Neuronal stem cell (in vitro differentiated cells): ENCODE measurements around the gene PTGES3L.
"Not testable (repeated sequence)": the region's sequence is repeated elsewhere in the genome, so short reads cannot be mapped to it uniquely, and the experiment has no call there.

Experiments
- DNase-seq: peaks from one replicate; pipeline ENCODE4 v3.0.0-alpha.2; 2013; ENCODE audit warnings: low spot score
- H2AFZ ChIP-seq: one replicate; pipeline ENCODE4 v1.6.1; 2013; ENCODE audit warnings: mild to moderate bottlenecking, low read length, inconsistent platforms
- H2AK5ac ChIP-seq: 2 replicates; pipeline ENCODE4 v1.6.1; 2013; ENCODE audit warnings: low read depth, mild to moderate bottlenecking, inconsistent platforms, low read length, moderate library complexity, mixed read lengths
- H2BK120ac ChIP-seq: 2 replicates; pipeline ENCODE4 v1.6.1; 2013; ENCODE audit warnings: low read depth, mild to moderate bottlenecking, inconsistent platforms, low read length, moderate library complexity, mixed read lengths
- H2BK12ac ChIP-seq: one replicate; pipeline ENCODE4 v1.6.1; 2013; ENCODE audit warnings: low read length, inconsistent platforms
- H2BK15ac ChIP-seq: 2 replicates; pipeline ENCODE4 v1.6.1; 2013; ENCODE audit warnings: mild to moderate bottlenecking, low read length, inconsistent platforms, mixed read lengths
- H2BK5ac ChIP-seq: one replicate; pipeline ENCODE4 v1.6.1; 2013; ENCODE audit warnings: inconsistent platforms, mild to moderate bottlenecking, low read length, moderate library complexity
- H3K14ac ChIP-seq: one replicate; pipeline ENCODE4 v1.6.1; 2013; ENCODE audit warnings: low read length, inconsistent platforms
- H3K18ac ChIP-seq: 2 replicates; pipeline ENCODE4 v1.6.1; 2013; ENCODE audit warnings: low read length, inconsistent platforms
- H3K23ac ChIP-seq: 2 replicates; pipeline ENCODE4 v1.6.1; 2013; ENCODE audit warnings: low read depth, mild to moderate bottlenecking, mixed read lengths, low read length, inconsistent platforms; ENCODE audit not compliant: poor library complexity
- H3K27ac ChIP-seq: replicated peaks from 3 replicates; pipeline ENCODE4 v1.5.1; 2013; ENCODE audit warnings: low read length, inconsistent platforms
- H3K27me3 ChIP-seq, 3 experiments: 2 replicates each; pipeline ENCODE4 v1.6.1; 2013; ENCODE audit warnings: low read length in 3 of 3, mild to moderate bottlenecking in 2 of 3, inconsistent platforms in 1 of 3, low read depth in 1 of 3, mixed read lengths in 1 of 3, moderate library complexity in 1 of 3; ENCODE audit not compliant: control insufficient read depth in 3 of 3, insufficient read depth in 3 of 3
- H3K36me3 ChIP-seq, 2 donors: replicated peaks in 1 of 2; 2 replicates each; pipeline ENCODE4 v1.6.1; 2013; ENCODE audit warnings: low read length in 2 of 2; ENCODE audit not compliant: control insufficient read depth in 2 of 2, insufficient read depth in 2 of 2
- H3K4ac ChIP-seq: 2 replicates; pipeline ENCODE4 v1.6.1; 2013; ENCODE audit warnings: inconsistent platforms, mild to moderate bottlenecking, low read length, moderate library complexity
- H3K4me1 ChIP-seq, 2 donors: 1 replicate in 1 of 2; 2 replicates in 1 of 2; pipeline ENCODE4 v1.6.1; 2013; ENCODE audit warnings: low read length in 2 of 2, low read depth in 1 of 2; ENCODE audit not compliant: control insufficient read depth in 2 of 2, insufficient read depth in 1 of 2
- H3K4me2 ChIP-seq: one replicate; pipeline ENCODE4 v1.6.1; 2013; ENCODE audit warnings: mild to moderate bottlenecking, low read length, inconsistent platforms; ENCODE audit not compliant: insufficient read depth, poor library complexity, severe bottlenecking
- H3K4me3 ChIP-seq, 2 donors: 2 replicates each; pipeline ENCODE4 v1.5.1; 2013; ENCODE audit warnings: low read length in 2 of 2, mild to moderate bottlenecking in 2 of 2, inconsistent platforms in 1 of 2, moderate library complexity in 1 of 2
- H3K79me1 ChIP-seq: one replicate; pipeline ENCODE4 v1.6.1; 2013; ENCODE audit warnings: low read depth, mild to moderate bottlenecking, inconsistent platforms, low read length, moderate library complexity
- H3K9ac ChIP-seq: one replicate; pipeline ENCODE4 v1.6.1; 2013; ENCODE audit warnings: mild to moderate bottlenecking, low read depth, low read length, inconsistent platforms; ENCODE audit not compliant: poor library complexity
- H3K9me3 ChIP-seq, 2 donors: replicated peaks in 1 of 2; 2 replicates each; pipeline versions ENCODE3 to v1.6.1; 2013; ENCODE audit warnings: low read length in 2 of 2, mild to moderate bottlenecking in 2 of 2, inconsistent platforms in 1 of 2, low read depth in 1 of 2, mixed read lengths in 1 of 2, moderate library complexity in 1 of 2; ENCODE audit not compliant: control insufficient read depth in 2 of 2, insufficient read depth in 1 of 2
- H4K8ac ChIP-seq: one replicate; pipeline ENCODE4 v1.6.1; 2013; ENCODE audit warnings: low read depth, mild to moderate bottlenecking, inconsistent platforms, low read length, moderate library complexity
- H4K91ac ChIP-seq: one replicate; pipeline ENCODE4 v1.6.1; 2013; ENCODE audit warnings: low read length, low read depth, mild to moderate bottlenecking, inconsistent platforms; ENCODE audit not compliant: poor library complexity
- WGBS, 2 donors: extraction: QIAGEN DNeasy Blood & Tissue Kit; methylation state at CpG; one replicate each; pipeline ENCODE4 v1.1.7; 2013; ENCODE audit warnings: missing lambda C conversion rate in 2 of 2, mixed read lengths in 1 of 2; ENCODE audit not compliant: insufficient read length in 2 of 2, insufficient replicate concordance in 1 of 2; ENCODE audit errors: extremely low coverage in 2 of 2; 5-methylcytosine and 5-hydroxymethylcytosine counted together

PTGES3L gene

DNA sequence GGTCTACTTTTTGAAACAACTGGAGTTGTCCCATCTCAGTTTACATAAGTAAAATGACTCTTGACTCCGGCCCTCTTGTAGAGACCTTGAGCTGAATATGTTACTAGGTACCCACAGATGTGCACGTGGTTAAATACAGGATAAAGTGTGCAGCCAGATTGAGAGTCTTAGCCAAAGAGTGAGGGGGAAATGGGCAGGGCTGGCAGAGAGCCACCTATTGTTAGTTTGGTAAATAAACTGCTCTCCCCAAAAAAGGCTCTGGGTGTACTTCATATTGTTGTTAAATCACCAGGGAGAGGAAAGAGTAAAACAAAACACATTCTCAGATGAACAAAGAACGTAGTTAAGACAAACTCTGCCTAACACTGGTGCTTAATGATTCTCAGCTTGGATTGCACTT is 59.0 kb downstream of the PTGES3L start:
- H2AK5ac ChIP-seq = no peak overlapping the region
- H3K4me2 ChIP-seq = no peak overlapping the region
- H4K91ac ChIP-seq = no peak overlapping the region
- H3K14ac ChIP-seq = no peak overlapping the region
- H4K8ac ChIP-seq = no peak overlapping the region
- no peak overlapping the region for H3K4ac ChIP-seq
- H2AFZ ChIP-seq = no peak overlapping the region
- no peaks in the 10 kb centered on the region for H3K79me1 ChIP-seq
- H3K4me3 ChIP-seq = no peak overlapping the region
- no peak overlapping the region for H3K18ac ChIP-seq
- no peak overlapping the region for H2BK12ac ChIP-seq
- no CpG with 5 or more reads among the region's 3 CpGs for WGBS, 2 donors
- H2BK5ac ChIP-seq = no peak overlapping the region
- no peak overlapping the region for H3K23ac ChIP-seq
- peaks cover 2% of the 10 kb centered on the region in 2 donors for H3K4me1 ChIP-seq
- no peak overlapping the region for H3K9ac ChIP-seq
- H3K9me3 ChIP-seq = no peaks in the 10 kb centered on the region
- DNase-seq = no peak
- H3K27me3 ChIP-seq = peaks cover 0 to 60% (median 0%) of the 10 kb centered on the region in 3 experiments
- H2BK15ac ChIP-seq = no peak overlapping the region
- H3K36me3 ChIP-seq = no peaks in the 10 kb centered on the region
- no peak overlapping the region for H3K27ac ChIP-seq
- no peak overlapping the region for H2BK120ac ChIP-seq

DNA sequence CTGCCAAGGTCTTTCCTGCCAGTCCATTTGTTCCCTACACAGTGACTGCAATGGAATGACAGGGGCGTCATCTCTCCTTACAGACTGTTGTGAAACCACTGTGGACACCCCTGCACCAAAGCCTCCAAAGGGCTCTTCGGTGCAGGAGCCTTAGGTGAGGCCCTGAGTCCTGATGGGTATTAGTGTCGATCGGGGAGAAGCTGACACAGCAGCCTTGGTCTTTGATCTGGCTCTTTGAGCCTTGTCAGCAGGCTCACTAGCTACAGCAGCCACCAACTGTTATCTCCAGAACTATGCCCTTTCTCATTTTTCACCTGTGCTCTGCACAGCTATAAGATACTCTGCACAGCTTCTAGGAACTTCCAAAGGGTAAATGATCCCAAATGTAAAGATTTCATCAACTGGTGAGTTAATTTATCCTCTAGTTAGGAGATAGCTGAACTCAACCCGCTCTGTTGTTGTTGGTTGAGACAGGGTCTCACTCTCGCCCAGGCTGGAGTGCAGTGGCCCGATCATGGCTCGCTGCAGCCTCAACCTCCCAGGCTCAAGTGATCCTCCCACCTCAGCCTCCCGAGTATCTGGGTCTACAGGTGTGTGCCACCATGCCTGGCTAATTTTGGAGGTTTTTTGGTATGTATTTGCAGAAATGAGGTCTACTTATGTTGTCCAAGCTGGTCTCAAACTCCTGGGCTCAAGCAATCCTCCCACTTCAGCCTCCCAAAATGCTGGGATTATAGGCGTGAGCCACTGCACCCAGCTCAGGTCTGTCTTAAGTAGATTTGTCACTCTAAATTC is 59.6 kb downstream of the PTGES3L start:
- Histone ChIP-seq H3K27me3 (peaks cover 0 to 58% (median 0%) of the 10 kb centered on the region in 3 experiments), H3K36me3 (no peaks in the 10 kb centered on the region), H3K9ac (no peak overlapping the region), H2BK5ac (no peak overlapping the region), H2AK5ac (peak overlapping the region; percentile 74), H3K14ac (no peak overlapping the region), H4K91ac (no peak overlapping the region), H3K4me2 (no peak overlapping the region), H2BK120ac (no peak overlapping the region), H3K4ac (no peak overlapping the region), H3K4me1 (peaks cover 2% of the 10 kb centered on the region in 2 donors), H3K18ac (no peak overlapping the region), H3K79me1 (no peaks in the 10 kb centered on the region), H3K23ac (no peak overlapping the region), H2AFZ (no peak overlapping the region), H3K9me3 (no peaks in the 10 kb centered on the region), H2BK12ac (no peak overlapping the region), H3K27ac (no peak overlapping the region), H2BK15ac (no peak overlapping the region), H3K4me3 (no peak overlapping the region), H4K8ac (no peak overlapping the region)
- no CpG with 5 or more reads among the region's 10 CpGs for WGBS, 2 donors
- DNase-seq = no peak

DNA sequence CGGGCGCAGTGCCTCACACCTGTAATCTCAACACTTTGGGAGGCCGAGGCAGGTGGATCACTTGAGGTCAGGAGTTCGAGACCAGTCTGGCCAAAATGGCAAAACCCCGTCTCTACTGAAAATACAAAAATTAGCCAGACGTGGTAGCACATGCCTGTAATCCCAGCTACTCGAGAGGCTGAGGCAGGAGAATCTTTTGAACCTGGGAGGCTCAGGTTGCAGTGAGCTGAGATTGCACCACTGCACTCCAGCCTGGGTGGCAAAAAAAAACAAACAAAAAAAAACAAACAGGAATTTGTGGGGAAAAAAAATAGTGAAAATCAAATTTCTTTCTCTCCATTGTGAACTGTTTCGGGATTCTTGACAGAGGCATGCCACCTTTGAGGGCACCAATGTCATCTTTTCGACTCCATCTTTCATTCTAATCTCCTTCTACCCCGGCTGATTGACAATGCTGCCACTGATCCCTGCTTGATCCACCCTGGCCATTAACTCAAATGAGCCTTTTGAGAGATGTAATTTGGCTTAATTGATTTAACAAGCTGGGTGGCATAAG is 60.3 kb downstream of the PTGES3L start:
- H2BK120ac ChIP-seq, H3K36me3 ChIP-seq, H2BK5ac ChIP-seq, H3K4ac ChIP-seq, H3K14ac ChIP-seq, H3K4me1 ChIP-seq, H2AK5ac ChIP-seq, H3K79me1 ChIP-seq, H4K8ac ChIP-seq, H2BK15ac ChIP-seq, H4K91ac ChIP-seq, H3K4me3 ChIP-seq, H2BK12ac ChIP-seq, H3K27ac ChIP-seq, H3K9me3 ChIP-seq, H3K23ac ChIP-seq, H3K18ac ChIP-seq, H2AFZ ChIP-seq, H3K4me2 ChIP-seq, H3K9ac ChIP-seq, DNase-seq: not testable (repeated sequence)
- peaks cover 0 to 58% (median 0%) of the 10 kb centered on the region in 3 experiments for H3K27me3 ChIP-seq
- WGBS, 2 donors = no CpG with 5 or more reads among the region's 10 CpGs

DNA sequence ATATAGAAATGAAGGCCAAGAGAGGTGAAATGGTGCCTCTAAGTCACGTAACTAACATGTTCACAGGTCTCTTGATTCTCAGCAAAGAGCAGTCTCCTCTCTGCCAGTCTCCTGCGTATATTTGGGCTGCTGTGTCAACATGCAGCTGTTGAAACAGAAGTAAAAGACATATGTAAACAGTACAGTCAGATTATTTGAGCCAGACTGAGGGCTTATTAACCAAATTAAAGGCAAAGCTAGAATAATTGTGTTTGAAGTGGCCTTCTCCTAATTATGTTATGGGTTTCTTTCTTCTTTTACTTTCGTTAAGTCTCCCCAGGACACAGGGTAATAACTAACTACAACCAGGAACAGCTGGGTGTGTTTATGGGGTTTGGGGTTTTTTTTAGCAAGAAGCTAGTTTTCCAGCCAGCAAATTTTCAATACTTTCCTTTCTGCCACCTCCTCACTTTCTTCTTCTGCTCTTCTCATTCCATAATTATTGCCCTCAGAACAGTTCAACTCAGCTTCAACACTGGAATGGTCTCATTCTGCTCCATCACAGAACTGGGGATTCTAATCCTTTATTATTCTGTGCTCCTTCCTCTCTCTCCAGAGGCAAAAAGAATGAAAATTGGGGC is 60.9 kb downstream of the PTGES3L start:
- no peak overlapping the region for H3K4me2 ChIP-seq
- H2AK5ac ChIP-seq = no peak overlapping the region
- no peak overlapping the region for H3K14ac ChIP-seq
- H2BK120ac ChIP-seq = no peak overlapping the region
- no peak overlapping the region for H3K18ac ChIP-seq
- no peak overlapping the region for H3K4ac ChIP-seq
- no peak overlapping the region for H3K4me3 ChIP-seq
- WGBS, 2 donors = no CpG with 5 or more reads among the region's 3 CpGs
- H3K27me3 ChIP-seq = peaks cover 0 to 58% (median 0%) of the 10 kb centered on the region in 3 experiments
- H3K23ac ChIP-seq = no peak overlapping the region
- H4K8ac ChIP-seq = no peak overlapping the region
- H3K4me1 ChIP-seq = peaks cover 0 to 2% of the 10 kb centered on the region in 2 donors
- no peak overlapping the region for H2BK15ac ChIP-seq
- H3K9me3 ChIP-seq = no peaks in the 10 kb centered on the region
- no peak overlapping the region for H2AFZ ChIP-seq
- H3K79me1 ChIP-seq = no peaks in the 10 kb centered on the region
- H3K9ac ChIP-seq = no peak overlapping the region
- no peak overlapping the region for H4K91ac ChIP-seq
- no peak overlapping the region for H2BK5ac ChIP-seq
- no peak overlapping the region for H2BK12ac ChIP-seq
- DNase-seq = no peak
- no peak overlapping the region for H3K27ac ChIP-seq
- no peaks in the 10 kb centered on the region for H3K36me3 ChIP-seq
